BJ (cell line): ENCODE data around the gene SRP54. TPM values are rescaled to one million over a fixed set of nuclear protein-coding genes. Genes with fewer than 3 reads are reported as not detected.
"Not testable (repeated sequence)": the region's sequence is repeated elsewhere in the genome, so short reads cannot be mapped to it uniquely, and the experiment has no call there.

Experiments used
- CTCF ChIA-PET: fragments of 350-600 bp; formaldehyde crosslinking; extraction: SDS; loops from one replicate; lab custom pipeline; 2021; ENCODE audit warnings: antibody characterized with exemption, inconsistent platforms; lab: Yijun Ruan, JAX
- POLR2A ChIA-PET: fragments of 300-600 bp; sonication (Branson Sonifier 250); formaldehyde crosslinking; extraction: SDS; loops from one replicate; lab custom pipeline; 2021; ENCODE audit warnings: antibody characterized with exemption; lab: Charles Lee
- DNase-seq: peaks from one replicate; pipeline ENCODE4 v3.0.0-alpha.2; 2011; ENCODE audit warnings: low read depth
- H3K27me3 ChIP-seq: 2 replicates; pipeline ENCODE4 v1.6.0; 2011; ENCODE audit warnings: low read length; ENCODE audit not compliant: control insufficient read depth, insufficient read depth
- H3K36me3 ChIP-seq: 2 replicates; pipeline ENCODE4 v1.5.1; 2011; ENCODE audit warnings: low read length; ENCODE audit not compliant: control insufficient read depth, insufficient read depth
- H3K4me3 ChIP-seq: 2 replicates; pipeline ENCODE4 v1.5.1; 2011; ENCODE audit warnings: low read depth, mild to moderate bottlenecking, control low read depth, low read length
- polyA plus RNA-seq: library from polyadenylated mRNA; depleted of rRNA; stranded (reverse); fragments of >200 nt; gene quantifications from 2 replicates; pipeline ENCODE4 v1.2.3, GENCODE V29; 2011
- TF ChIP-seq, protein P1 (sequence below): IDR thresholded peaks from 2 replicates; pipeline ENCODE4 v1.5.1; 2011; ENCODE audit warnings: low read depth, mild to moderate bottlenecking, control low read depth, inconsistent platforms, low read length, moderate library complexity; ENCODE audit not compliant: insufficient read depth

Gene SRP54
- polyA plus RNA-seq, 1 experiment: 25.6 TPM

GRCh38 chr14:35032562-35032961 is 49.8 kb downstream of the SRP54 start:
- TF ChIP-seq, protein P1, sequence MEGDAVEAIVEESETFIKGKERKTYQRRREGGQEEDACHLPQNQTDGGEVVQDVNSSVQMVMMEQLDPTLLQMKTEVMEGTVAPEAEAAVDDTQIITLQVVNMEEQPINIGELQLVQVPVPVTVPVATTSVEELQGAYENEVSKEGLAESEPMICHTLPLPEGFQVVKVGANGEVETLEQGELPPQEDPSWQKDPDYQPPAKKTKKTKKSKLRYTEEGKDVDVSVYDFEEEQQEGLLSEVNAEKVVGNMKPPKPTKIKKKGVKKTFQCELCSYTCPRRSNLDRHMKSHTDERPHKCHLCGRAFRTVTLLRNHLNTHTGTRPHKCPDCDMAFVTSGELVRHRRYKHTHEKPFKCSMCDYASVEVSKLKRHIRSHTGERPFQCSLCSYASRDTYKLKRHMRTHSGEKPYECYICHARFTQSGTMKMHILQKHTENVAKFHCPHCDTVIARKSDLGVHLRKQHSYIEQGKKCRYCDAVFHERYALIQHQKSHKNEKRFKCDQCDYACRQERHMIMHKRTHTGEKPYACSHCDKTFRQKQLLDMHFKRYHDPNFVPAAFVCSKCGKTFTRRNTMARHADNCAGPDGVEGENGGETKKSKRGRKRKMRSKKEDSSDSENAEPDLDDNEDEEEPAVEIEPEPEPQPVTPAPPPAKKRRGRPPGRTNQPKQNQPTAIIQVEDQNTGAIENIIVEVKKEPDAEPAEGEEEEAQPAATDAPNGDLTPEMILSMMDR: no peak
- no peak for DNase-seq
- no peak overlapping the region for H3K4me3 ChIP-seq
- H3K27me3 ChIP-seq: no peaks in the 10 kb centered on the region
- ChIA-PET POLR2A (no interaction called here), CTCF (interaction anchor here (0.6 to 2.3 kb wide), 5 partner anchors 8 to 391 kb away, joined by 3 to 6 read pairs (median 5); partner anchors contain the start of gene FAM177A1)
- peaks cover 5% of the 10 kb centered on the region; the same call in 1 of the 2 replicates for H3K36me3 ChIP-seq

DNA sequence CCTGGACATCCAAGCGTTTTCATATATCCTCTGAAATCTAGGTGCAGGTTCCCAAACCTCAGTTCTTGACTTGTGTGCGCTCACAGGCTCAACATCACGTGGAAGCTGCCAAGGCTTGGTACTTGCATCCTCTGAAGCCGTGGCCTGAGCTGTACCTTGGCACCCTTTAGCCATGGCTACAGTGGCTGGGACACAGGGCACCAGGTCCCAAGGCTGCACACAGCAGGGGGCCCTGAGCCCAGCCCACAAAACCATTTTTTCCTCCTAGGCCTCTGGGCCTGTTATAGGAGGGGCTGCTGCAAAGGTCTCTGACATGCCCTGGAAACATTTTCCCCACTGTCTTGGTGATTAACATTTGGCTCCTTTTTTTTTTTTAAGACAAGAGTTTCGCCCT is 51.6 kb downstream of the SRP54 start:
- TF ChIP-seq, protein P1: no peak
- peaks cover 5% of the 10 kb centered on the region; the same call in 1 of the 2 replicates for H3K36me3 ChIP-seq
- no peaks in the 10 kb centered on the region for H3K27me3 ChIP-seq
- no peak overlapping the region for H3K4me3 ChIP-seq
- POLR2A ChIA-PET: no interaction called here
- CTCF ChIA-PET: interaction anchor here (0.6 kb wide), 1 partner anchor 290 kb away, joined by 3 read pairs; no protein-coding TSS in a partner anchor
- DNase-seq: no peak

DNA sequence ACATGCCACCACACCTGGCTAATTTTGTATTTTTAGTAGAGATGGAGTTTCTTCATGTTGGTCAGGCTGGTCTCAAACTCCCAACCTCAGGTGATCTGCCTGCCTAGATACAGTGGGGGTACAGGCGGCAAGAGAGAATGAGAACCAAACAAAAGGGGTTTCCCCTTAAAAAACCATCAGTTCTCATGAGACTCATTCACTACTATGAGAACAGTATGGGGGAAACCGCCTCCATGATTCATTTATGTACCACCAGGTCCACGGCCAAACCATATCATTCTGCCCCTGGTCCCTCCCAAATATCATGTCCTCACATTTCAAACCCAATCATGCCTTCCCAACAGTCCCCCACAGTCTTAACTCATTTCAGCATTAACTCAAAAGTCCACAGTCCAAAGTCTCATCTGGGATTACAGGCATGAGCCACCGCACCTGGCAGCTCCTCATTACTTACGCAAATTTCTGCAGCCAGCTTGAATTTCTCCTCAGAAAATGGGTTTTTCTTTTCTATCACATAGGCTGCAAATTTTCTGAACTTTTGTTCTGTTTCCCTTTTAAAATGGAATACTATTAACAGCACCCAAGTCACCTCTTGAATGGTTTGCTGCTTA is 52.3 kb downstream of the SRP54 start:
- DNase-seq, CTCF ChIA-PET, H3K36me3 ChIP-seq, POLR2A ChIA-PET, H3K4me3 ChIP-seq, H3K27me3 ChIP-seq: not testable (repeated sequence)

- H3K36me3 ChIP-seq, CTCF ChIA-PET, DNase-seq, H3K27me3 ChIP-seq, POLR2A ChIA-PET, H3K4me3 ChIP-seq: not testable (repeated sequence)
Measured at GRCh38 chr14:35038312-35038711, 55.5 kb downstream of the SRP54 start.

- TF ChIP-seq, protein P1: no peak
- ChIA-PET POLR2A (no interaction called here), CTCF (interaction anchor here (0.6 to 1.1 kb wide), 2 partner anchors 8 to 380 kb away, joined by 3 to 5 read pairs; no protein-coding TSS in a partner anchor)
- no peaks in the 10 kb centered on the region for H3K36me3 ChIP-seq
- no peak for DNase-seq
- no peak overlapping the region for H3K4me3 ChIP-seq
- H3K27me3 ChIP-seq: no peaks in the 10 kb centered on the region
Measured at GRCh38 chr14:35042632-35043031, 59.8 kb downstream of the SRP54 start.

DNA sequence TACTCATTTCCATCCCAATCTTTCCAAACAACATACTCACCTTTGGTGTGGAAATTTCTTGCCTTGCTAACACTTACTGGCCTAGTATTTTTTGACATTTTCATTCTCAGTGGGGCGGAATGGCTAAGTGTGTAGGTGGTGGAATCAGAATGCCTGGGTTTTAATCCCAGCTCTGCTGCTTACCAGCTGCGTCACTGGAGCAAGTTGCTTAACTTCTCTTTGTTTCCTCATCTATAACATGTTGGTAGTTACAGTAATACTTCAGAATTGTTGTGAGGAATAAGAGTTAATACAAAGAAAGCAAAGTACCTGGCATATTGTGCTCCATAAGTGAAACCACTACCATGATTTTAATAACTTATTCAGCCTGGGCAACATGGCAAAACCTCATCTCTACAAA is 60.3 kb downstream of the SRP54 start:
- TF ChIP-seq, protein P1: no peak
- Histone ChIP-seq H3K27me3 (no peaks in the 10 kb centered on the region), H3K36me3 (no peaks in the 10 kb centered on the region), H3K4me3 (no peak overlapping the region)
- ChIA-PET CTCF (interaction anchor here (0.6 to 1.1 kb wide), 2 partner anchors 379 to 466 kb away, joined by 3 read pairs; no protein-coding TSS in a partner anchor), POLR2A (no interaction called here)
- DNase-seq: no peak
